SU-DHL-6 (cell line): ENCODE results near the gene CD99L2.

Experiments
- H2AFZ ChIP-seq: fragments of 200-600 bp; sonication (generic); 2 replicates; pipeline ENCODE4 v1.6.1; 2014; ENCODE audit warnings: low read depth, mild to moderate bottlenecking, moderate library complexity, mixed read lengths, antibody characterized with exemption, low read length; ENCODE audit not compliant: severe bottlenecking
- H3F3A ChIP-seq: fragments of 200-600 bp; shearing (Covaris generic); 2 replicates; pipeline ENCODE4 v1.6.0; 2016; ENCODE audit warnings: antibody characterized with exemption, mild to moderate bottlenecking; ENCODE audit not compliant: insufficient read depth
- H3K27ac ChIP-seq: fragments of 200-600 bp; sonication (generic); 2 replicates; pipeline ENCODE4 v1.5.1; 2016; ENCODE audit warnings: low read depth, mild to moderate bottlenecking, low read length, moderate library complexity, mixed read lengths
- H3K27me3 ChIP-seq: fragments of 200-600 bp; sonication (generic), shearing (Covaris generic); 2 replicates; pipeline ENCODE4 v1.6.0; 2014; ENCODE audit warnings: mild to moderate bottlenecking, low read length
- H3K36me3 ChIP-seq: fragments of 200-600 bp; sonication (generic); 2 replicates; pipeline ENCODE4 v1.6.1; 2014; ENCODE audit warnings: mild to moderate bottlenecking, low read length, mixed read lengths
- H3K4me2 ChIP-seq: fragments of 300-600, 200-600 bp; shearing (Covaris generic), sonication (generic); 2 replicates; pipeline ENCODE4 v1.6.0; 2014; ENCODE audit warnings: low read length, low read depth, mild to moderate bottlenecking; ENCODE audit not compliant: poor library complexity, severe bottlenecking
- H3K4me3 ChIP-seq: fragments of 200-600 bp; sonication (generic); 2 replicates; pipeline ENCODE4 v1.5.1; 2014; ENCODE audit warnings: antibody characterized with exemption, low read length, mild to moderate bottlenecking, mixed read lengths; ENCODE audit not compliant: insufficient read depth, poor library complexity, severe bottlenecking
- H3K79me2 ChIP-seq: fragments of 200-600 bp; sonication (generic); 2 replicates; pipeline ENCODE4 v1.6.1; 2014; ENCODE audit warnings: mild to moderate bottlenecking, low read length, moderate library complexity; ENCODE audit not compliant: insufficient read depth
- H3K9ac ChIP-seq: fragments of 200-600 bp; sonication (generic); 2 replicates; pipeline ENCODE4 v1.7.0; 2014; ENCODE audit warnings: mild to moderate bottlenecking, low read length
- H3K9me2 ChIP-seq: fragments of 200-600 bp; sonication (generic); replicated peaks from 2 replicates; pipeline ENCODE4 v1.6.1; 2014; ENCODE audit warnings: low read length; ENCODE audit not compliant: insufficient read depth
- H3K9me3 ChIP-seq: fragments of 200-600 bp; sonication (generic); 2 replicates; pipeline ENCODE4 v1.6.1; 2014; ENCODE audit warnings: low read length, mixed read lengths; ENCODE audit not compliant: insufficient read depth
- H4K20me1 ChIP-seq: fragments of 200-600 bp; sonication (generic); 2 replicates; pipeline ENCODE4 v1.6.1; 2014; ENCODE audit warnings: low read depth, mild to moderate bottlenecking, antibody characterized with exemption, low read length, moderate library complexity, mixed read lengths
- EZH2phosphoT487 ChIP-seq: fragments of 200-600 bp; sonication (generic), shearing (Covaris generic); conservative IDR thresholded peaks from 2 replicates; pipeline ENCODE4 v1.6.1; 2018; ENCODE audit warnings: mild to moderate bottlenecking, antibody characterized with exemption, low read length, moderate library complexity, mixed read lengths
- TF ChIP-seq, protein P1 (sequence below): fragments of 200-600 bp; sonication (generic); IDR thresholded peaks from one replicate; pipeline ENCODE4 v1.5.1; 2017; ENCODE audit warnings: antibody characterized with exemption, mild to moderate bottlenecking, low read length, moderate library complexity; ENCODE audit not compliant: insufficient read depth, poor library complexity, severe bottlenecking

Gene CD99L2

DNA sequence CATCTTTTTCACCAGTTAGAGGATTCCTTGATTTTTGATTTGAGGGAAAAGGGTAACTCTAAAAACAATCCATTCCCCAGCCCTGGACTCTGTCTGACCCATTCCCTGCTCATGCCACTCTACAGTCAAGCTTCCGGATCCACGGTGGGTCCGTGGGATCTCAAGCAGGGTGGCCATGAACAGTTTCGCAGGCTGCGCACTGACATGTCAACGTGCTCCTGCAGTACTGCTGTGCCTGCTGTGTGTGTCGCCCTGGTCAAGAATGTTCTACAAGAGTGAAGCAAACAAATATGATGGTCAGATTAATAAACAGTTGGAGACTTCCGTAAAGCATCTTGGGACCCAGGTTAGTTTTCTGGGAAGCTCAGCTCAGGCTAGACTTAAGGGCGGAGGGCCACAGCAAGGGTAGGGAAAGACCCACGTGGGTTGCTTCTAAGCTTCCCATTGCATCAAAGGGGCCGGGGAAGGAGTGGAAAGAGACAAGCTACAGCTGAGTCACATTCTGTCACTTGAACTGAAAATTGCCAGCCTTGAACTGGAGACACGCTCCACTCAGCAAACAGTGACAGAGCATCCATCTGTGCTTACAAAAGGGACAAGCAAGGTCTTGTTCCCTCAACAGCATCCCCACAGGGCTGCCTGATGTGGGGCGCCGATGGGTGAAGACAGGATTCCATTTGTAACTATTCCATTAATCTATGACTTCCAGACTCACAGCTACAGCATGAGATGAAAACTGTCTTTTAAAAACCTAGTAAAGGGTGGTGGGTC, 123.5 kb downstream of the CD99L2 start:
- Histone ChIP-seq H3K9me2 (no peaks in the 10 kb centered on the region), H3K27ac (no peak overlapping the region), H3K4me3 (no peak overlapping the region), H3K9ac (no peak overlapping the region), H3F3A (no peaks in the 10 kb centered on the region), H3K79me2 (no peaks in the 10 kb centered on the region), H3K36me3 (no peaks in the 10 kb centered on the region), H3K27me3 (no peaks in the 10 kb centered on the region), H3K4me2 (no peak overlapping the region), H2AFZ (no peak overlapping the region), H3K9me3 (no peaks in the 10 kb centered on the region), H4K20me1 (no peaks in the 10 kb centered on the region)
- TF ChIP-seq, protein P1, sequence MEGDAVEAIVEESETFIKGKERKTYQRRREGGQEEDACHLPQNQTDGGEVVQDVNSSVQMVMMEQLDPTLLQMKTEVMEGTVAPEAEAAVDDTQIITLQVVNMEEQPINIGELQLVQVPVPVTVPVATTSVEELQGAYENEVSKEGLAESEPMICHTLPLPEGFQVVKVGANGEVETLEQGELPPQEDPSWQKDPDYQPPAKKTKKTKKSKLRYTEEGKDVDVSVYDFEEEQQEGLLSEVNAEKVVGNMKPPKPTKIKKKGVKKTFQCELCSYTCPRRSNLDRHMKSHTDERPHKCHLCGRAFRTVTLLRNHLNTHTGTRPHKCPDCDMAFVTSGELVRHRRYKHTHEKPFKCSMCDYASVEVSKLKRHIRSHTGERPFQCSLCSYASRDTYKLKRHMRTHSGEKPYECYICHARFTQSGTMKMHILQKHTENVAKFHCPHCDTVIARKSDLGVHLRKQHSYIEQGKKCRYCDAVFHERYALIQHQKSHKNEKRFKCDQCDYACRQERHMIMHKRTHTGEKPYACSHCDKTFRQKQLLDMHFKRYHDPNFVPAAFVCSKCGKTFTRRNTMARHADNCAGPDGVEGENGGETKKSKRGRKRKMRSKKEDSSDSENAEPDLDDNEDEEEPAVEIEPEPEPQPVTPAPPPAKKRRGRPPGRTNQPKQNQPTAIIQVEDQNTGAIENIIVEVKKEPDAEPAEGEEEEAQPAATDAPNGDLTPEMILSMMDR = no peak
- TF ChIP-seq EZH2phosphoT487 = no peak

DNA sequence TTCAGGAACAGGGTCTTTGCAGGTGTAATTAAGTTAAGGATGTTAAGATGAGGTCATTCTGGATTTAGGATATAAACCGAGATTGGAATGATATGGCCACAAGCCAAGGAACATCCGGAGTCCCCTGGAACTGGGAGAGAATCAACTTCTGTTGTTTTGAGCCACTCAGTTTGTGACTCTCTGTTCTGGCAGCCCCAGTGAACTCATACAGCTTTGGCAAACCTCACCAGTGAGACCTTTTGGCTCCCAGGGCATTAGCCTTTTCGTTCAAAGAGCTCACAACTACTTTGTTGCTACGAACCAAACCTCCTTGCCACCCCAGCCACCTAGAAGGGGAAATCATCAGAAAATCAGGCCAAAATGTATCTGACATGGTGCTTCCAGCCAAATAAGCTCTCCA, 124.8 kb downstream of the CD99L2 start:
- Histone ChIP-seq H3K27ac (no peak overlapping the region), H3K9me3 (no peaks in the 10 kb centered on the region), H3K4me2 (no peak overlapping the region), H3K36me3 (no peaks in the 10 kb centered on the region), H3K9me2 (no peaks in the 10 kb centered on the region), H3K4me3 (no peak overlapping the region), H3F3A (no peaks in the 10 kb centered on the region), H4K20me1 (no peaks in the 10 kb centered on the region), H2AFZ (no peak overlapping the region), H3K79me2 (no peaks in the 10 kb centered on the region), H3K9ac (no peak overlapping the region), H3K27me3 (no peaks in the 10 kb centered on the region)
- no peak for TF ChIP-seq EZH2phosphoT487
- TF ChIP-seq, protein P1 = no peak

DNA sequence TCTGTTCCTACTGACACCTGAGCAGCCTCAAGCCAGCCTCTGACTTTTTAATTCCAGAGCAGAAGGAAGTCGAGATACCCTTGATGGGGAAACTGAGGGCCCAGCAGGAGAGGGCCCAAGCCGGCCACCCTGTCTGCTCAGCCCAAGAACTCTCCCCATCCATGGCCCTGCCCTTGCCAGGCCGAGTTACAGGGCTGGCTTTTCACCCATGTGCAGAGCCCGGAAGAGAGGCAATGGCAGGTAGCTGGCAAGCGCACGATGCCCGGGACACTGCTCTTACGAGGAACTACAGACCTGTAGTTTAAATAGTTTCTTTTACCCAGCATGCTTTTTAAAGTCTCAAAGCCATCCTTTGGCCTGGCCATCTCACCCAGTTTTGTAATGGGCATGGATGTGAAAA, 125.4 kb downstream of the CD99L2 start:
- Histone ChIP-seq H3K27me3 (no peaks in the 10 kb centered on the region), H2AFZ (no peak overlapping the region), H3K79me2 (no peaks in the 10 kb centered on the region), H3K9me2 (no peaks in the 10 kb centered on the region), H3K36me3 (no peaks in the 10 kb centered on the region), H3K4me2 (no peak overlapping the region), H3K9me3 (no peaks in the 10 kb centered on the region), H3K4me3 (no peak overlapping the region), H3F3A (no peaks in the 10 kb centered on the region), H4K20me1 (no peaks in the 10 kb centered on the region), H3K27ac (no peak overlapping the region), H3K9ac (no peak overlapping the region)
- TF ChIP-seq, protein P1 = no peak
- TF ChIP-seq EZH2phosphoT487 = no peak
